MM.1S (cell line): Measurements from ENCODE around the gene BOLL.
"Not testable (repeated sequence)": the region's sequence is repeated elsewhere in the genome, so short reads cannot be mapped to it uniquely, and the experiment has no call there.

Experiments
- DNase-seq: peaks from one replicate; pipeline ENCODE4 v3.0.0-alpha.2; 2015
- H2AFZ ChIP-seq: fragments of 300-600 bp; sonication (generic); 2 replicates; pipeline ENCODE4 v1.6.0; 2016; ENCODE audit warnings: antibody characterized with exemption, low read length
- H3F3A ChIP-seq: fragments of 300-600 bp; sonication (generic); 2 replicates; pipeline ENCODE4 v1.6.1; 2016; ENCODE audit warnings: mild to moderate bottlenecking, antibody characterized with exemption, low read length, moderate library complexity, mixed read lengths; ENCODE audit not compliant: insufficient read depth
- H3K27ac ChIP-seq: fragments of 300-600 bp; sonication (generic); 2 replicates; pipeline ENCODE4 v1.5.1; 2016; ENCODE audit warnings: mild to moderate bottlenecking, low read length
- H3K27me3 ChIP-seq: fragments of 300-600 bp; sonication (generic); replicated peaks from 2 replicates; pipeline ENCODE4 v1.6.0; 2016; ENCODE audit warnings: low read length; ENCODE audit not compliant: insufficient read depth
- H3K36me3 ChIP-seq: fragments of 300-600 bp; sonication (generic); replicated peaks from 2 replicates; pipeline ENCODE4 v1.6.1; 2016; ENCODE audit warnings: mild to moderate bottlenecking, low read length, mixed read lengths; ENCODE audit not compliant: insufficient read depth
- H3K4me1 ChIP-seq: fragments of 300-600 bp; sonication (generic); 2 replicates; pipeline ENCODE4 v1.6.1; 2016; ENCODE audit warnings: low read length, mixed read lengths
- H3K4me2 ChIP-seq: fragments of 300-600 bp; sonication (generic); 2 replicates; pipeline ENCODE4 v1.6.0; 2016; ENCODE audit warnings: low read depth, low read length
- H3K4me3 ChIP-seq: fragments of 300-600 bp; sonication (generic); 2 replicates; pipeline ENCODE4 v1.5.1; 2016; ENCODE audit warnings: low read length, mixed read lengths
- H3K79me2 ChIP-seq: fragments of 300-600 bp; sonication (generic); 2 replicates; pipeline ENCODE4 v1.6.1; 2016; ENCODE audit warnings: mixed run types, low read length, mixed read lengths
- H3K9ac ChIP-seq: fragments of 300-600 bp; sonication (generic); 2 replicates; pipeline ENCODE4 v1.6.1; 2016; ENCODE audit warnings: low read length, mixed read lengths
- H3K9me2 ChIP-seq: fragments of 300-600 bp; sonication (generic); replicated peaks from 2 replicates; pipeline ENCODE4 v1.6.1; 2016; ENCODE audit warnings: mild to moderate bottlenecking, low read length, mixed read lengths; ENCODE audit not compliant: insufficient read depth
- H3K9me3 ChIP-seq: fragments of 300-600 bp; sonication (generic); replicated peaks from 2 replicates; pipeline ENCODE4 v1.6.1; 2016; ENCODE audit warnings: mild to moderate bottlenecking, low read length, mixed read lengths; ENCODE audit not compliant: insufficient read depth
- H4K20me1 ChIP-seq: fragments of 300-600 bp; sonication (generic); 2 replicates; pipeline ENCODE4 v1.6.1; 2016; ENCODE audit warnings: mild to moderate bottlenecking, low read length, moderate library complexity, mixed read lengths; ENCODE audit not compliant: insufficient read depth
- CTCF ChIP-seq: fragments of 300-600 bp; sonication (generic); IDR thresholded peaks from 2 replicates; pipeline ENCODE4 v1.5.1; 2016; ENCODE audit warnings: antibody characterized with exemption, low read length, mixed read lengths
- EZH2 ChIP-seq: fragments of 300-600 bp; sonication (generic); optimal IDR thresholded peaks from 2 replicates; pipeline ENCODE3; 2017; ENCODE audit warnings: low read depth, mild to moderate bottlenecking, antibody characterized with exemption, low read length, mixed read lengths
- EZH2phosphoT487 ChIP-seq: fragments of 300-600 bp; sonication (generic); IDR thresholded peaks from 2 replicates; pipeline ENCODE4 v1.6.1; 2018; ENCODE audit warnings: antibody characterized with exemption, low read length

BOLL gene

GRCh38 chr2:197759013-197759412 lies 26.1 kb downstream of the BOLL start:
- Histone ChIP-seq H2AFZ (no peak overlapping the region), H3K4me1 (no peaks in the 10 kb centered on the region), H3K79me2 (no peaks in the 10 kb centered on the region), H3K9me3 (no peaks in the 10 kb centered on the region), H3K36me3 (no peaks in the 10 kb centered on the region), H3K4me3 (no peak overlapping the region), H3K9ac (no peak overlapping the region), H3F3A (no peaks in the 10 kb centered on the region), H3K4me2 (no peak overlapping the region), H3K27me3 (no peaks in the 10 kb centered on the region), H4K20me1 (no peaks in the 10 kb centered on the region), H3K27ac (no peak overlapping the region), H3K9me2 (no peaks in the 10 kb centered on the region)
- TF ChIP-seq EZH2phosphoT487 (no peak), EZH2 (no peak), CTCF (no peak)
- no peak for DNase-seq

GRCh38 chr2:197740200-197740599 lies 44.9 kb downstream of the BOLL start:
- H3K79me2 ChIP-seq: no peaks in the 10 kb centered on the region
- H2AFZ ChIP-seq: no peak overlapping the region
- H3K4me1 ChIP-seq: no peaks in the 10 kb centered on the region
- DNase-seq: no peak
- H3K4me3 ChIP-seq: no peak overlapping the region
- H3K9ac ChIP-seq: no peak overlapping the region
- H3K4me2 ChIP-seq: no peak overlapping the region
- H3K9me3 ChIP-seq: no peaks in the 10 kb centered on the region
- H3K27ac ChIP-seq: no peak overlapping the region
- H4K20me1 ChIP-seq: no peaks in the 10 kb centered on the region
- H3K9me2 ChIP-seq: no peaks in the 10 kb centered on the region
- H3K27me3 ChIP-seq: no peaks in the 10 kb centered on the region
- H3K36me3 ChIP-seq: no peaks in the 10 kb centered on the region
- TF ChIP-seq EZH2phosphoT487: no peak
- no peak for TF ChIP-seq CTCF
- TF ChIP-seq EZH2: no peak
- no peaks in the 10 kb centered on the region for H3F3A ChIP-seq

- H3K4me3 ChIP-seq, H3K79me2 ChIP-seq, H3K27me3 ChIP-seq, H3K9me2 ChIP-seq, H2AFZ ChIP-seq, H3K36me3 ChIP-seq, DNase-seq, H3F3A ChIP-seq, H3K4me1 ChIP-seq, H3K9me3 ChIP-seq, H3K4me2 ChIP-seq, H4K20me1 ChIP-seq, H3K9ac ChIP-seq, H3K27ac ChIP-seq: not testable (repeated sequence)
Measured at GRCh38 chr2:197728555-197729544, 56.3 kb downstream of the BOLL start.

GRCh38 chr2:197727011-197727410 lies 58.1 kb downstream of the BOLL start:
- no peaks in the 10 kb centered on the region for H4K20me1 ChIP-seq
- H3K9me3 ChIP-seq: no peaks in the 10 kb centered on the region
- no peak overlapping the region for H3K4me2 ChIP-seq
- no peak for TF ChIP-seq EZH2
- no peak for TF ChIP-seq CTCF
- TF ChIP-seq EZH2phosphoT487: no peak
- no peaks in the 10 kb centered on the region for H3K79me2 ChIP-seq
- DNase-seq: no peak
- H2AFZ ChIP-seq: no peak overlapping the region
- no peak overlapping the region for H3K9ac ChIP-seq
- no peaks in the 10 kb centered on the region for H3K27me3 ChIP-seq
- no peaks in the 10 kb centered on the region for H3K4me1 ChIP-seq
- no peaks in the 10 kb centered on the region for H3K36me3 ChIP-seq
- no peak overlapping the region for H3K4me3 ChIP-seq
- H3K9me2 ChIP-seq: no peaks in the 10 kb centered on the region
- no peak overlapping the region for H3K27ac ChIP-seq
- no peaks in the 10 kb centered on the region for H3F3A ChIP-seq
